ENCODE results near the gene EPC1.
"Not testable (repeated sequence)": the region's sequence is repeated elsewhere in the genome, so short reads cannot be mapped to it uniquely, and the experiment has no call there.

EPC1 gene

DNA sequence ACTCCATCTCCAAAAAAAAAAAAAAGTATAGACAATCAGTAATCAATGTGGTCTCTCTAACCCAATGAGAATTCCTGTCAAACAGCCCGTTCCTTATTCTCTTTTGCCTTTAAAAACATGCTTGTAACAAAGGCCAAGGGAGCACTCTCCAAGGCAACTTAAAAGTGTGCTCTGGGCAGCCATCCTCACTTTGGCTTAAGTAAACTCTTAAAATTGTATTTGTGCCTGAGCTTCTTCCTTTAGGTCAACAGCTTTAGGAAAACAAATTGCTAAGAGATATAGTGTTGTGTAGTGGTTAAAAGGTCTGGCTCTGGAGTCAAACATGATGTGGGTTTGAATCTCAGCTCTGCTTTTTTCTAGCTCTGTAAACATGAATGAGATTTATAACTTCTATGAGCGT is 13.9 kb upstream of the EPC1 start:
- peaks cover 53% of the 10 kb centered on the region for H4K20me1 ChIP-seq (ENCODE audit: insufficient read depth, low read length, poor library complexity, severe bottlenecking)

GRCh38 chr10:32360241-32360640 is 13.3 kb upstream of the EPC1 start:
- Histone ChIP-seq H3K27me3 (ENCODE audit: insufficient read depth, low read length, poor library complexity, severe bottlenecking) (no peaks in the 10 kb centered on the region), H3K9ac (ENCODE audit: low read depth, low read length, poor library complexity, severe bottlenecking) (no peak overlapping the region), H3K36me3 (ENCODE audit: insufficient read depth, low read length) (peaks cover 8% of the 10 kb centered on the region), H3K79me2 (ENCODE audit: insufficient read depth, low read length) (peaks cover 99% of the 10 kb centered on the region), H3K9me2 (replicated peaks; ENCODE audit: low read depth, low read length) (no peaks in the 10 kb centered on the region), H3K4me2 (ENCODE audit: low read depth, low read length, poor library complexity, severe bottlenecking) (no peak overlapping the region), H4K20me1 (ENCODE audit: insufficient read depth, low read length, poor library complexity, severe bottlenecking) (peaks cover 54% of the 10 kb centered on the region), H3K4me1 (ENCODE audit: insufficient read depth, low read length, poor library complexity, severe bottlenecking) (peaks cover 28% of the 10 kb centered on the region), H3K9me3 (ENCODE audit: insufficient read depth, low read depth, low read length) (no peaks in the 10 kb centered on the region), H3K4me3 (ENCODE audit: low read length, poor library complexity, severe bottlenecking) (no peak overlapping the region), H3F3A (ENCODE audit: low read depth) (no peaks in the 10 kb centered on the region), H2AFZ (ENCODE audit: low read length) (no peak overlapping the region)
- no peak for TF ChIP-seq EZH2phosphoT487 (IDR thresholded peaks at IDR 0.05; ENCODE audit: borderline replicate concordance)
- TF ChIP-seq, protein P1, sequence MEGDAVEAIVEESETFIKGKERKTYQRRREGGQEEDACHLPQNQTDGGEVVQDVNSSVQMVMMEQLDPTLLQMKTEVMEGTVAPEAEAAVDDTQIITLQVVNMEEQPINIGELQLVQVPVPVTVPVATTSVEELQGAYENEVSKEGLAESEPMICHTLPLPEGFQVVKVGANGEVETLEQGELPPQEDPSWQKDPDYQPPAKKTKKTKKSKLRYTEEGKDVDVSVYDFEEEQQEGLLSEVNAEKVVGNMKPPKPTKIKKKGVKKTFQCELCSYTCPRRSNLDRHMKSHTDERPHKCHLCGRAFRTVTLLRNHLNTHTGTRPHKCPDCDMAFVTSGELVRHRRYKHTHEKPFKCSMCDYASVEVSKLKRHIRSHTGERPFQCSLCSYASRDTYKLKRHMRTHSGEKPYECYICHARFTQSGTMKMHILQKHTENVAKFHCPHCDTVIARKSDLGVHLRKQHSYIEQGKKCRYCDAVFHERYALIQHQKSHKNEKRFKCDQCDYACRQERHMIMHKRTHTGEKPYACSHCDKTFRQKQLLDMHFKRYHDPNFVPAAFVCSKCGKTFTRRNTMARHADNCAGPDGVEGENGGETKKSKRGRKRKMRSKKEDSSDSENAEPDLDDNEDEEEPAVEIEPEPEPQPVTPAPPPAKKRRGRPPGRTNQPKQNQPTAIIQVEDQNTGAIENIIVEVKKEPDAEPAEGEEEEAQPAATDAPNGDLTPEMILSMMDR (conservative IDR thresholded peaks at IDR 0.05; ENCODE audit: low read length): no peak

More for the DNA sequence above, 13.9 kb upstream of the EPC1 start:
- H3K9me3 ChIP-seq (ENCODE audit: insufficient read depth, low read depth, low read length): no peaks in the 10 kb centered on the region
- H3K9ac ChIP-seq (ENCODE audit: low read depth, low read length, poor library complexity, severe bottlenecking): no peak overlapping the region
- no peaks in the 10 kb centered on the region for H3K27me3 ChIP-seq (ENCODE audit: insufficient read depth, low read length, poor library complexity, severe bottlenecking)
- H3K4me1 ChIP-seq (ENCODE audit: insufficient read depth, low read length, poor library complexity, severe bottlenecking): peaks cover 28% of the 10 kb centered on the region
- peaks cover 99% of the 10 kb centered on the region for H3K79me2 ChIP-seq (ENCODE audit: insufficient read depth, low read length)
- TF ChIP-seq, protein P1 (conservative IDR thresholded peaks at IDR 0.05; ENCODE audit: low read length): no peak
- TF ChIP-seq EZH2phosphoT487 (IDR thresholded peaks at IDR 0.05; ENCODE audit: borderline replicate concordance): no peak
- H3K9me2 ChIP-seq (replicated peaks; ENCODE audit: low read depth, low read length): no peaks in the 10 kb centered on the region
- H3F3A ChIP-seq (ENCODE audit: low read depth): no peaks in the 10 kb centered on the region
- H3K4me3 ChIP-seq (ENCODE audit: low read length, poor library complexity, severe bottlenecking): no peak overlapping the region
- no peak overlapping the region for H2AFZ ChIP-seq (ENCODE audit: low read length)
- H3K36me3 ChIP-seq (ENCODE audit: insufficient read depth, low read length): peaks cover 7% of the 10 kb centered on the region; the same call in 1 of the 2 replicates
- H3K4me2 ChIP-seq (ENCODE audit: low read depth, low read length, poor library complexity, severe bottlenecking): peak overlapping the region; percentile 50

GRCh38 chr10:32357056-32357735 is 10.2 kb upstream of the EPC1 start:
- Histone ChIP-seq H3K36me3 (ENCODE audit: insufficient read depth, low read length) (peaks cover 12% of the 10 kb centered on the region), H3K79me2 (ENCODE audit: insufficient read depth, low read length) (peaks cover 100% of the 10 kb centered on the region), H3K9ac (ENCODE audit: low read depth, low read length, poor library complexity, severe bottlenecking) (no peak overlapping the region), H3K9me3 (ENCODE audit: insufficient read depth, low read depth, low read length) (no peaks in the 10 kb centered on the region; the same call in 1 of the 2 replicates), H2AFZ (ENCODE audit: low read length) (no peak overlapping the region), H3K4me1 (ENCODE audit: insufficient read depth, low read length, poor library complexity, severe bottlenecking) (peaks cover 36% of the 10 kb centered on the region), H3K4me3 (ENCODE audit: low read length, poor library complexity, severe bottlenecking) (no peak overlapping the region), H4K20me1 (ENCODE audit: insufficient read depth, low read length, poor library complexity, severe bottlenecking) (peaks cover 40% of the 10 kb centered on the region), H3K9me2 (replicated peaks; ENCODE audit: low read depth, low read length) (no peaks in the 10 kb centered on the region), H3K27me3 (ENCODE audit: insufficient read depth, low read length, poor library complexity, severe bottlenecking) (no peaks in the 10 kb centered on the region), H3F3A (ENCODE audit: low read depth) (no peaks in the 10 kb centered on the region), H3K4me2 (ENCODE audit: low read depth, low read length, poor library complexity, severe bottlenecking) (no peak overlapping the region)
- no peak for TF ChIP-seq EZH2phosphoT487 (IDR thresholded peaks at IDR 0.05; ENCODE audit: borderline replicate concordance)
- TF ChIP-seq, protein P1 (conservative IDR thresholded peaks at IDR 0.05; ENCODE audit: low read length): no peak

- not testable (repeated sequence) for H3K27me3 ChIP-seq (ENCODE audit: insufficient read depth, low read length, poor library complexity, severe bottlenecking); H3K9me3 ChIP-seq (ENCODE audit: insufficient read depth, low read depth, low read length); H3K4me3 ChIP-seq (ENCODE audit: low read length, poor library complexity, severe bottlenecking); H3K9ac ChIP-seq (ENCODE audit: low read depth, low read length, poor library complexity, severe bottlenecking); H3K9me2 ChIP-seq (replicated peaks; ENCODE audit: low read depth, low read length); H3F3A ChIP-seq (ENCODE audit: low read depth); H2AFZ ChIP-seq (ENCODE audit: low read length); H3K4me2 ChIP-seq (ENCODE audit: low read depth, low read length, poor library complexity, severe bottlenecking); H3K36me3 ChIP-seq (ENCODE audit: insufficient read depth, low read length)
- H3K4me1 ChIP-seq (ENCODE audit: insufficient read depth, low read length, poor library complexity, severe bottlenecking): peaks cover 43% of the 10 kb centered on the region
- peaks cover 29% of the 10 kb centered on the region for H4K20me1 ChIP-seq (ENCODE audit: insufficient read depth, low read length, poor library complexity, severe bottlenecking)
- peaks cover 98% of the 10 kb centered on the region for H3K79me2 ChIP-seq (ENCODE audit: insufficient read depth, low read length)
Measured at GRCh38 chr10:32354690-32355089, 7.7 kb upstream of the EPC1 start.

Data from Loucy (cell line).